ENCODE results near the gene STK10.

STK10 gene

DNA sequence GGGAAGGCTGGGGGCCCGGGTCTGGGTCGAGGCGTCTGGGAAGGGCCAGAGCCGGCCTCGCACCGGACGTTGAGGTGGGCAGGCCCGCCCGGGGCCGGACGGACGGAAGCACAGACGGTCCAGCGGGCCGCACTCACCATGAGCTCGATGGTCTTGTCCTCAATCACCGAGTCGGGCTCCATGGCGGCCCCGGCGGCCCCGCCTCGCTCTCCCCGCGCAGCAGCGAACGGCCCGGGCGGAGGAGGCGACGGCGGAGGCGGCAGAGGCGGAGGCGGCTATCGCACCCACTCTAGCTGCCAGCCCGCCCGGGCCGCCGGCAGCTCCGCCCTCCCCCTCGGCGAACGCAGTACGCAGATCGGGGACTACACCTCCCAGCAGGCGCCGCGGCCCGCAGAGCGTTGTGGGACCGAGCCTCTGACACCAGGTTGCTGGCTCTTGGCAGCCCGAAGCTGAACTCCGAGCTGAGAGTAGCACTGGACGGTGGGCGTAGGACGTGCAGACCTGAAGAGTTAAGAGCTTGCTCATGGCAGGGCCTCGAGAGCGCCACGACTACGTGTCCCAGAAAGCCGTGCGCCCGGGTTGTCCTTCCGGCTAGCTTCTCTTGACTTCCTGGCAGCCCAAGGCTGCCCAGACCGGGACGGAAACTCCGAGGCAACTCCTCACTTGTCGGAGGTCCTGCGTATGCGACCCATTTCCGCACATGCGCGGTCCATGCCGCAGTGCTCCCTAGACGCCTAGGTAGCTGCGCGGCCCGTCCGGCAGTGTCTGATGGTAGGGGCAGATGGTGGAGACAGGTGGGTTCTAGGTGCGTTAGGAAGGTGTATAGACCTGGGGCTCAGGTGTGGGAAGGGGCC, 181.5 kb downstream of the STK10 start, which contains the start of gene FBXW11:
Gene FBXW11, minus strand, starts transcription at position 318 of the 854 bp plus-strand sequence. Its CDS starts 136 bp downstream, at position 182.
- TF ChIP-seq YY1 (IDR thresholded peaks at IDR 0.05; ENCODE audit: low read depth) = peak; percentile 52; the same call in 1 of the 2 replicates
- TF ChIP-seq CEBPB (IDR thresholded peaks at IDR 0.05) = no peak
- TF ChIP-seq TAF1 (IDR thresholded peaks at IDR 0.05; ENCODE audit: low read depth) = peak; percentile 71
- no peak for TF ChIP-seq FOXM1 (IDR thresholded peaks at IDR 0.05; ENCODE audit: borderline replicate concordance, low read depth)
- TF ChIP-seq, protein P1, sequence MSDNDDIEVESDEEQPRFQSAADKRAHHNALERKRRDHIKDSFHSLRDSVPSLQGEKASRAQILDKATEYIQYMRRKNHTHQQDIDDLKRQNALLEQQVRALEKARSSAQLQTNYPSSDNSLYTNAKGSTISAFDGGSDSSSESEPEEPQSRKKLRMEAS (IDR thresholded peaks at IDR 0.05) = peak; percentile 61
- 0 out of 2 replicates have a peak, but pooled peaks have one; percentile 38 for TF ChIP-seq TEAD4 (IDR thresholded peaks at IDR 0.05)
- peak; percentile 91 for TF ChIP-seq EGR1 (IDR thresholded peaks at IDR 0.05)
- TF ChIP-seq, protein P2, sequence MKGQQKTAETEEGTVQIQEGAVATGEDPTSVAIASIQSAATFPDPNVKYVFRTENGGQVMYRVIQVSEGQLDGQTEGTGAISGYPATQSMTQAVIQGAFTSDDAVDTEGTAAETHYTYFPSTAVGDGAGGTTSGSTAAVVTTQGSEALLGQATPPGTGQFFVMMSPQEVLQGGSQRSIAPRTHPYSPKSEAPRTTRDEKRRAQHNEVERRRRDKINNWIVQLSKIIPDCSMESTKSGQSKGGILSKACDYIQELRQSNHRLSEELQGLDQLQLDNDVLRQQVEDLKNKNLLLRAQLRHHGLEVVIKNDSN (IDR thresholded peaks at IDR 0.05) = no peak
- no peak for TF ChIP-seq NFIC (IDR thresholded peaks at IDR 0.05)
- TF ChIP-seq ZBTB7A (IDR thresholded peaks at IDR 0.05; ENCODE audit: low read depth) = no peak
- TF ChIP-seq RAD21 (IDR thresholded peaks at IDR 0.05; ENCODE audit: low read depth) = no peak
- peak; percentile 54; the same call in 1 of the 2 replicates for TF ChIP-seq TCF12 (IDR thresholded peaks at IDR 0.05; ENCODE audit: low read depth)
- TF ChIP-seq, protein P3, sequence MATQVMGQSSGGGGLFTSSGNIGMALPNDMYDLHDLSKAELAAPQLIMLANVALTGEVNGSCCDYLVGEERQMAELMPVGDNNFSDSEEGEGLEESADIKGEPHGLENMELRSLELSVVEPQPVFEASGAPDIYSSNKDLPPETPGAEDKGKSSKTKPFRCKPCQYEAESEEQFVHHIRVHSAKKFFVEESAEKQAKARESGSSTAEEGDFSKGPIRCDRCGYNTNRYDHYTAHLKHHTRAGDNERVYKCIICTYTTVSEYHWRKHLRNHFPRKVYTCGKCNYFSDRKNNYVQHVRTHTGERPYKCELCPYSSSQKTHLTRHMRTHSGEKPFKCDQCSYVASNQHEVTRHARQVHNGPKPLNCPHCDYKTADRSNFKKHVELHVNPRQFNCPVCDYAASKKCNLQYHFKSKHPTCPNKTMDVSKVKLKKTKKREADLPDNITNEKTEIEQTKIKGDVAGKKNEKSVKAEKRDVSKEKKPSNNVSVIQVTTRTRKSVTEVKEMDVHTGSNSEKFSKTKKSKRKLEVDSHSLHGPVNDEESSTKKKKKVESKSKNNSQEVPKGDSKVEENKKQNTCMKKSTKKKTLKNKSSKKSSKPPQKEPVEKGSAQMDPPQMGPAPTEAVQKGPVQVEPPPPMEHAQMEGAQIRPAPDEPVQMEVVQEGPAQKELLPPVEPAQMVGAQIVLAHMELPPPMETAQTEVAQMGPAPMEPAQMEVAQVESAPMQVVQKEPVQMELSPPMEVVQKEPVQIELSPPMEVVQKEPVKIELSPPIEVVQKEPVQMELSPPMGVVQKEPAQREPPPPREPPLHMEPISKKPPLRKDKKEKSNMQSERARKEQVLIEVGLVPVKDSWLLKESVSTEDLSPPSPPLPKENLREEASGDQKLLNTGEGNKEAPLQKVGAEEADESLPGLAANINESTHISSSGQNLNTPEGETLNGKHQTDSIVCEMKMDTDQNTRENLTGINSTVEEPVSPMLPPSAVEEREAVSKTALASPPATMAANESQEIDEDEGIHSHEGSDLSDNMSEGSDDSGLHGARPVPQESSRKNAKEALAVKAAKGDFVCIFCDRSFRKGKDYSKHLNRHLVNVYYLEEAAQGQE (IDR thresholded peaks at IDR 0.05; ENCODE audit: low read depth) = no peak
- TF ChIP-seq CREB1 (IDR thresholded peaks at IDR 0.05; ENCODE audit: low read depth) = peak; percentile 53; the same call in 1 of the 2 replicates

- TF ChIP-seq, protein P3 (IDR thresholded peaks at IDR 0.05; ENCODE audit: low read depth) = no peak
- TF ChIP-seq NFIC (IDR thresholded peaks at IDR 0.05) (no peak), YY1 (IDR thresholded peaks at IDR 0.05; ENCODE audit: low read depth) (no peak), TCF12 (IDR thresholded peaks at IDR 0.05; ENCODE audit: low read depth) (peak; percentile 13; the same call in 1 of the 2 replicates), TEAD4 (IDR thresholded peaks at IDR 0.05) (no peak), ZBTB7A (IDR thresholded peaks at IDR 0.05; ENCODE audit: low read depth) (peak; percentile 71; the same call in 1 of the 2 replicates), TAF1 (IDR thresholded peaks at IDR 0.05; ENCODE audit: low read depth) (peak; percentile 7; the same call in 1 of the 2 replicates), CREB1 (IDR thresholded peaks at IDR 0.05; ENCODE audit: low read depth) (no peak), CEBPB (IDR thresholded peaks at IDR 0.05) (no peak), EGR1 (IDR thresholded peaks at IDR 0.05) (no peak), RAD21 (IDR thresholded peaks at IDR 0.05; ENCODE audit: low read depth) (no peak), FOXM1 (IDR thresholded peaks at IDR 0.05; ENCODE audit: borderline replicate concordance, low read depth) (no peak)
- TF ChIP-seq, protein P2 (IDR thresholded peaks at IDR 0.05) = no peak
- TF ChIP-seq, protein P1 (IDR thresholded peaks at IDR 0.05) = no peak
Observed at GRCh38 chr5:172005708-172006320, 182.2 kb downstream of the STK10 start.

GRCh38 chr5:172004824-172005237, 183.2 kb downstream of the STK10 start:
- TF ChIP-seq, protein P1 (IDR thresholded peaks at IDR 0.05) = no peak
- TF ChIP-seq, protein P3 (IDR thresholded peaks at IDR 0.05; ENCODE audit: low read depth) = no peak
- TF ChIP-seq CREB1 (IDR thresholded peaks at IDR 0.05; ENCODE audit: low read depth) (no peak), ZBTB7A (IDR thresholded peaks at IDR 0.05; ENCODE audit: low read depth) (no peak), CEBPB (IDR thresholded peaks at IDR 0.05) (no peak), EGR1 (IDR thresholded peaks at IDR 0.05) (no peak)

All from Ishikawa (cell line).